Measurements from ENCODE around the gene RAB3GAP1.
"Not testable (repeated sequence)": the region's sequence is repeated elsewhere in the genome, so short reads cannot be mapped to it uniquely, and the experiment has no call there.

Gene RAB3GAP1

GRCh38 chr2:135055182-135055786 is 3.2 kb downstream of the RAB3GAP1 start:
- DNase-seq (ENCODE audit: low read depth), result no peak

- DNase-seq (ENCODE audit: low read depth), result no peak
Observed at GRCh38 chr2:135056790-135057189, 4.7 kb downstream of the RAB3GAP1 start.

- DNase-seq (ENCODE audit: low read depth), result no peak
Observed at GRCh38 chr2:135059577-135059976, 7.5 kb downstream of the RAB3GAP1 start.

- no peak for DNase-seq (ENCODE audit: low read depth)
Observed at GRCh38 chr2:135063210-135063609, 11.1 kb downstream of the RAB3GAP1 start.

GRCh38 chr2:135064149-135064548 is 12.1 kb downstream of the RAB3GAP1 start:
- DNase-seq (ENCODE audit: low read depth), result no peak

- DNase-seq (ENCODE audit: low read depth), result no peak
Observed at GRCh38 chr2:135066710-135067109, 14.6 kb downstream of the RAB3GAP1 start.

- DNase-seq (ENCODE audit: low read depth), result no peak
Observed at GRCh38 chr2:135072125-135072997, 20.3 kb downstream of the RAB3GAP1 start.

GRCh38 chr2:135074216-135074615 is 22.1 kb downstream of the RAB3GAP1 start:
- DNase-seq (ENCODE audit: low read depth), result no peak

GRCh38 chr2:135076556-135076955 is 24.5 kb downstream of the RAB3GAP1 start:
- DNase-seq (ENCODE audit: low read depth), result no peak

GRCh38 chr2:135078417-135078816 is 26.3 kb downstream of the RAB3GAP1 start:
- no peak for DNase-seq (ENCODE audit: low read depth)

GRCh38 chr2:135086222-135086621 is 34.1 kb downstream of the RAB3GAP1 start:
- no peak for DNase-seq (ENCODE audit: low read depth)

GRCh38 chr2:135089597-135089996 is 37.5 kb downstream of the RAB3GAP1 start:
- DNase-seq (ENCODE audit: low read depth), result not testable (repeated sequence)

- DNase-seq (ENCODE audit: low read depth), result no peak
Observed at GRCh38 chr2:135091681-135092080, 39.6 kb downstream of the RAB3GAP1 start.

GRCh38 chr2:135093193-135093592 is 41.1 kb downstream of the RAB3GAP1 start:
- DNase-seq (ENCODE audit: low read depth), result no peak

- no peak for DNase-seq (ENCODE audit: low read depth)
Observed at GRCh38 chr2:135093670-135094330, 41.7 kb downstream of the RAB3GAP1 start.

GRCh38 chr2:135094508-135094907 is 42.4 kb downstream of the RAB3GAP1 start:
- DNase-seq (ENCODE audit: low read depth), result no peak

GRCh38 chr2:135095591-135095990 is 43.5 kb downstream of the RAB3GAP1 start:
- no peak for DNase-seq (ENCODE audit: low read depth)

- no peak for DNase-seq (ENCODE audit: low read depth)
Observed at GRCh38 chr2:135096665-135097446, 44.8 kb downstream of the RAB3GAP1 start.

GRCh38 chr2:135097532-135098231 is 45.6 kb downstream of the RAB3GAP1 start:
- DNase-seq (ENCODE audit: low read depth), result no peak

GRCh38 chr2:135099802-135100483 is 47.9 kb downstream of the RAB3GAP1 start:
- DNase-seq (ENCODE audit: low read depth), result no peak

GRCh38 chr2:135103843-135104242 is 51.8 kb downstream of the RAB3GAP1 start:
- DNase-seq (ENCODE audit: low read depth), result no peak
